ENCODE measurements around the gene PDZD7. TPM values are rescaled to one million over a fixed set of nuclear protein-coding genes. Genes with fewer than 3 reads are reported as not detected.
A peak's percentile ranks its signal among the peaks of the same experiment; 100 is the strongest.
"Not testable (repeated sequence)": the region's sequence is repeated elsewhere in the genome, so short reads cannot be mapped to it uniquely, and the experiment has no call there.

PDZD7 gene
- polyA plus RNA-seq, 1 of the 3 experiments (the other 2 are of a cell fraction) = 1.9 TPM

- Histone ChIP-seq H3K27ac (ENCODE audit: low read depth in 2 of 2, low read length in 1 of 2) (no peak overlapping the region), H4K20me1 (ENCODE audit: insufficient read depth) (no peaks in the 10 kb centered on the region), H3K4me2 (no peak overlapping the region), H3K9me2 (no peaks in the 10 kb centered on the region), H3K27me3 (ENCODE audit: insufficient read depth) (no peaks in the 10 kb centered on the region), H3K9me3 (no peaks in the 10 kb centered on the region), H3K36me3 (replicated peaks in 1 of 2; ENCODE audit: control insufficient read depth in 1 of 2, insufficient read depth in 2 of 2, low read length in 1 of 2) (peaks cover 3 to 24% of the 10 kb centered on the region in 2 experiments), H3K79me2 (ENCODE audit: insufficient read depth) (no peaks in the 10 kb centered on the region), H3K4me1 (ENCODE audit: control insufficient read depth in 1 of 2, insufficient read depth in 2 of 2, low read depth in 1 of 2, low read length in 1 of 2) (no peaks in the 10 kb centered on the region), H3K4me3 (ENCODE audit: low read depth in 2 of 2, low read length in 1 of 2) (no peak overlapping the region), H2AFZ (ENCODE audit: low read depth) (no peak overlapping the region), H3K9ac (no peak overlapping the region), H3F3A (replicated peaks; ENCODE audit: insufficient read depth) (no peaks in the 10 kb centered on the region)
- WGBS (ENCODE audit: low lambda C conversion rate) = 86% methylated on average over 9 of the region's 13 CpGs
- POLR2A ChIA-PET = no interaction called here
- TF ChIP-seq MXI1 (IDR thresholded peaks at IDR 0.05; ENCODE audit: low read depth, low read length) = no peak
- no peak for DNase-seq
- CTCF ChIA-PET = no interaction called here
These were observed 52.6 kb downstream of the PDZD7 start for GRCh38 chr10:100978121-100978900.

GRCh38 chr10:100977436-100977835, 53.5 kb downstream of the PDZD7 start:
- Histone ChIP-seq H3K27me3 (ENCODE audit: insufficient read depth) (no peaks in the 10 kb centered on the region), H3K79me2 (ENCODE audit: insufficient read depth) (no peaks in the 10 kb centered on the region), H3K36me3 (replicated peaks in 1 of 2; ENCODE audit: control insufficient read depth in 1 of 2, insufficient read depth in 2 of 2, low read length in 1 of 2) (peaks cover 3 to 19% of the 10 kb centered on the region in 2 experiments), H4K20me1 (ENCODE audit: insufficient read depth) (no peaks in the 10 kb centered on the region), H3K9ac (no peak overlapping the region), H3K27ac (ENCODE audit: low read depth in 2 of 2, low read length in 1 of 2) (no peak overlapping the region), H3K9me2 (no peaks in the 10 kb centered on the region), H3F3A (replicated peaks; ENCODE audit: insufficient read depth) (no peaks in the 10 kb centered on the region), H3K4me3 (ENCODE audit: low read depth in 2 of 2, low read length in 1 of 2) (no peak overlapping the region), H2AFZ (ENCODE audit: low read depth) (no peak overlapping the region), H3K4me1 (ENCODE audit: control insufficient read depth in 1 of 2, insufficient read depth in 2 of 2, low read depth in 1 of 2, low read length in 1 of 2) (no peaks in the 10 kb centered on the region), H3K9me3 (no peaks in the 10 kb centered on the region), H3K4me2 (no peak overlapping the region)
- DNase-seq = no peak
- CTCF ChIA-PET = interaction anchor here (1.0 kb wide), 1 partner anchor 16 kb away, joined by 5 read pairs; no protein-coding TSS in a partner anchor
- POLR2A ChIA-PET = no interaction called here
- 87% methylated on average over 6 of the region's 6 CpGs for WGBS (ENCODE audit: low lambda C conversion rate)
- TF ChIP-seq CTCF (IDR thresholded peaks at IDR 0.05) (no peak), POLR2AphosphoS5 (IDR thresholded peaks at IDR 0.05; ENCODE audit: low read depth, low read length) (0 out of 2 replicates have a peak, but pooled peaks have one; percentile 6)

- H3K4me1 ChIP-seq (ENCODE audit: control insufficient read depth in 1 of 2, insufficient read depth in 2 of 2, low read depth in 1 of 2, low read length in 1 of 2) = no peaks in the 10 kb centered on the region
- ChIA-PET POLR2A (no interaction called here), CTCF (interaction anchor here (1.0 to 1.2 kb wide), 2 partner anchors 17 to 20 kb away, joined by 3 to 5 read pairs; no protein-coding TSS in a partner anchor)
- DNase-seq = no peak
- no peak overlapping the region for H3K9ac ChIP-seq
- H3K9me2 ChIP-seq = no peaks in the 10 kb centered on the region
- no peaks in the 10 kb centered on the region for H3K27me3 ChIP-seq (ENCODE audit: insufficient read depth)
- no peaks in the 10 kb centered on the region for H3F3A ChIP-seq (replicated peaks; ENCODE audit: insufficient read depth)
- no peak overlapping the region for H3K27ac ChIP-seq (ENCODE audit: low read depth in 2 of 2, low read length in 1 of 2)
- no peaks in the 10 kb centered on the region for H3K79me2 ChIP-seq (ENCODE audit: insufficient read depth)
- no peak overlapping the region for H2AFZ ChIP-seq (ENCODE audit: low read depth)
- peaks cover 3 to 19% of the 10 kb centered on the region in 2 experiments for H3K36me3 ChIP-seq (replicated peaks in 1 of 2; ENCODE audit: control insufficient read depth in 1 of 2, insufficient read depth in 2 of 2, low read length in 1 of 2)
- no peak overlapping the region for H3K4me3 ChIP-seq (ENCODE audit: low read depth in 2 of 2, low read length in 1 of 2)
- H3K4me2 ChIP-seq = no peak overlapping the region
- WGBS (ENCODE audit: low lambda C conversion rate) = 90% methylated on average over 3 of the region's 3 CpGs
- no peaks in the 10 kb centered on the region for H4K20me1 ChIP-seq (ENCODE audit: insufficient read depth)
- TF ChIP-seq GABPA (IDR thresholded peaks at IDR 0.05; ENCODE audit: low read depth) (no peak), EP300 (IDR thresholded peaks at IDR 0.05; ENCODE audit: borderline replicate concordance in 1 of 2, low read depth in 1 of 2, low read length in 1 of 2) (no peak), JUND (IDR thresholded peaks at IDR 0.05) (no peak), FOSL2 (IDR thresholded peaks at IDR 0.05; ENCODE audit: borderline replicate concordance, low read depth) (no peak), NFIC (IDR thresholded peaks at IDR 0.05; ENCODE audit: borderline replicate concordance) (no peak), ELF1 (IDR thresholded peaks at IDR 0.05) (no peak), RCOR1 (IDR thresholded peaks at IDR 0.05; ENCODE audit: low read length) (no peak), EZH2phosphoT487 (IDR thresholded peaks at IDR 0.05; ENCODE audit: borderline replicate concordance, low read depth) (no peak), TAF1 (IDR thresholded peaks at IDR 0.05; ENCODE audit: borderline replicate concordance, low read depth, low read length) (no peak), POLR2AphosphoS5 (IDR thresholded peaks at IDR 0.05; ENCODE audit: low read depth, low read length) (no peak)
- TF ChIP-seq, protein P1, sequence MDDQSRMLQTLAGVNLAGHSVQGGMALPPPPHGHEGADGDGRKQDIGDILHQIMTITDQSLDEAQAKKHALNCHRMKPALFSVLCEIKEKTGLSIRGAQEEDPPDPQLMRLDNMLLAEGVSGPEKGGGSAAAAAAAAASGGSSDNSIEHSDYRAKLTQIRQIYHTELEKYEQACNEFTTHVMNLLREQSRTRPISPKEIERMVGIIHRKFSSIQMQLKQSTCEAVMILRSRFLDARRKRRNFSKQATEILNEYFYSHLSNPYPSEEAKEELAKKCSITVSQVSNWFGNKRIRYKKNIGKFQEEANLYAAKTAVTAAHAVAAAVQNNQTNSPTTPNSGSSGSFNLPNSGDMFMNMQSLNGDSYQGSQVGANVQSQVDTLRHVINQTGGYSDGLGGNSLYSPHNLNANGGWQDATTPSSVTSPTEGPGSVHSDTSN (IDR thresholded peaks at IDR 0.05) = no peak
- H3K9me3 ChIP-seq = no peaks in the 10 kb centered on the region
These were observed 54.0 kb downstream of the PDZD7 start for GRCh38 chr10:100976906-100977305.

GRCh38 chr10:100975397-100975796, 55.5 kb downstream of the PDZD7 start:
- H3K9me3 ChIP-seq; H3F3A ChIP-seq (replicated peaks; ENCODE audit: insufficient read depth); H3K9ac ChIP-seq; H3K4me1 ChIP-seq (ENCODE audit: control insufficient read depth in 1 of 2, insufficient read depth in 2 of 2, low read depth in 1 of 2, low read length in 1 of 2); H4K20me1 ChIP-seq (ENCODE audit: insufficient read depth); POLR2A ChIA-PET; DNase-seq; H3K36me3 ChIP-seq (replicated peaks in 1 of 2; ENCODE audit: control insufficient read depth in 1 of 2, insufficient read depth in 2 of 2, low read length in 1 of 2); H3K4me3 ChIP-seq (ENCODE audit: low read depth in 2 of 2, low read length in 1 of 2); H3K4me2 ChIP-seq; H2AFZ ChIP-seq (ENCODE audit: low read depth); H3K9me2 ChIP-seq; H3K79me2 ChIP-seq (ENCODE audit: insufficient read depth); H3K27me3 ChIP-seq (ENCODE audit: insufficient read depth); H3K27ac ChIP-seq (ENCODE audit: low read depth in 2 of 2, low read length in 1 of 2): not testable (repeated sequence)
- 83% methylated on average over 8 of the region's 8 CpGs for WGBS (ENCODE audit: low lambda C conversion rate)
- CTCF ChIA-PET = interaction anchor here (1.2 kb wide), 1 partner anchor 22 kb away, joined by 3 read pairs; no protein-coding TSS in a partner anchor
